ENCODE measurements around the gene FMNL2.

DNA sequence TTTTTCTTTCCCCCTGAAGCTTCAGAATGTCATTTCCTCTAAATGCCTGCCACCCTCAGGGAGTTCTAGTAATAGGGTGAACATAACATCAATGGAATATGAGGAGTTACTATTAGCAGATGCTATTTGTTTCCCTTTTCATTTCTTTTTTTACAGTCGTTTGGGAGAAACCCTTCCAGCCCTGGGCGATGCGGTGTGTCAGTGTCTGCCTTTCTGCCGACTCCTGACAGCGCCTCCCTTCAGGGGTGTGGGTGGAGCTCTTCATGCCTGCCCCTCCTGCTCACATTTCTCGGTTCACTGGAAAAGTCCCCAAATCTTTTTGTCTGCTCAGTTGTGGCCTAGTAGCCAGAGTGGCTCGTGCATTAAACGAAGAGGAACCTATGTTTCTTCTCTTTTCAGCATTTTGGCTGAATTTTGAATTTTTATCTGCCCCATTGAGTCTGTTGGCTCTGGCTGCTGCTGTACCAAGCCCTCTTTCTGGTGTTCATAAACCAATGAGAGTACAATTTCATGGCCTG, 72.3 kb downstream of the FMNL2 start:
- TF ChIP-seq TARDBP (IDR thresholded peaks at IDR 0.05), result no peak
- no peak for TF ChIP-seq BHLHE40 (IDR thresholded peaks at IDR 0.05; ENCODE audit: borderline replicate concordance)
- TF ChIP-seq SUZ12 (IDR thresholded peaks at IDR 0.05), result no peak
- no peak for TF ChIP-seq FOXM1 (IDR thresholded peaks at IDR 0.05; ENCODE audit: borderline replicate concordance)
- TF ChIP-seq FOXA1 (IDR thresholded peaks at IDR 0.05), result no peak
- no peak for TF ChIP-seq L3MBTL2 (conservative IDR thresholded peaks at IDR 0.05)
- no peak for TF ChIP-seq ELF4 (IDR thresholded peaks at IDR 0.05)
- no peak for TF ChIP-seq HDGF (IDR thresholded peaks at IDR 0.05; ENCODE audit: borderline replicate concordance)
- no peak for TF ChIP-seq SP1 (IDR thresholded peaks at IDR 0.05)
- no peak for TF ChIP-seq ARNT (IDR thresholded peaks at IDR 0.05)
- no peak for TF ChIP-seq ZNF384 (IDR thresholded peaks at IDR 0.05)

All from HEK293T (cell line).